GM21526 (cell line): ENCODE measurements around the gene GPATCH4.

Experiments
- ATAC-seq: cut with Tn5 transposase; IDR thresholded peaks from one replicate; pipeline ENCODE4 v1.9.1; 2021; ENCODE audit warnings: moderate library complexity; ENCODE audit not compliant: unreplicated experiment, low FRiP score

GPATCH4 gene

GRCh38 chr1:156551869-156552268 is 49.4 kb downstream of the GPATCH4 start:
- no peak for ATAC-seq

- ATAC-seq = no peak
Measured at GRCh38 chr1:156551066-156551643, 50.1 kb downstream of the GPATCH4 start.

- no peak for ATAC-seq
Measured at GRCh38 chr1:156550346-156550745, 50.9 kb downstream of the GPATCH4 start.

- ATAC-seq = no peak
Measured at GRCh38 chr1:156549831-156550230, 51.4 kb downstream of the GPATCH4 start.

- ATAC-seq = no peak
Measured at GRCh38 chr1:156549390-156549789, 51.9 kb downstream of the GPATCH4 start.

- ATAC-seq = no peak
Measured at GRCh38 chr1:156547982-156548381, 53.3 kb downstream of the GPATCH4 start.

- ATAC-seq = no peak
Measured at GRCh38 chr1:156547434-156547833, 53.8 kb downstream of the GPATCH4 start.

GRCh38 chr1:156546267-156546666 is 55.0 kb downstream of the GPATCH4 start:
- ATAC-seq = no peak

- ATAC-seq = no peak
Measured at GRCh38 chr1:156544592-156545102, 56.6 kb downstream of the GPATCH4 start.
